Lower leg skin (tissue), 3 donors: ENCODE measurements around the gene FAM47E.

Experiments used
- POLR2A ChIP-seq, 2 donors: fragments of 450-650 bp; IDR thresholded peaks; one replicate each; pipeline ENCODE4 v1.6.1; 2016 to 2017; ENCODE audit warnings: antibody characterized with exemption in 2 of 2, mild to moderate bottlenecking in 1 of 2, moderate library complexity in 1 of 2
- TF ChIP-seq, protein P1 (sequence below), 3 donors: fragments of 450-650 bp; IDR thresholded peaks; one replicate each; pipeline ENCODE4 v1.5.1; 2016; ENCODE audit warnings: antibody characterized with exemption in 3 of 3, mild to moderate bottlenecking in 3 of 3, moderate library complexity in 2 of 3

DNA sequence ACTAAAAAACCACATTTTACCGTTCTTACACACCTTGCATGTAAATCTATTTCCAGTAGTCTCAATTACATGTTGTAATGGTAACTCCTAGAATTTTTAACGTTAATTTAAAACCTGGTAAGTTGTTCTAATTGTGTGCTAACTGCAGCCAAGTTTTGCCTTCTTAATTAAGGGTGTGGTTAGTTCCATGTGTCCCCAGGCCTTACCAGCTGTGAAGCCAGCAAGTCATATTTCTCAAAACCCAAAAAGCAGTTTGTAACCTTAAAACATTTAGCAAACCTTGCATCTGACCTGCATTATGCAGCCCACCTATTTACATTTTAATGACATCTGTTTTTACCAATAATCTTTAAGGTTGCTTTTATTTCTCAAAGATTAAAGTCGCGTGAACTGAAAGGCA lies 18.4 kb upstream of the FAM47E start:
- TF ChIP-seq, protein P1, sequence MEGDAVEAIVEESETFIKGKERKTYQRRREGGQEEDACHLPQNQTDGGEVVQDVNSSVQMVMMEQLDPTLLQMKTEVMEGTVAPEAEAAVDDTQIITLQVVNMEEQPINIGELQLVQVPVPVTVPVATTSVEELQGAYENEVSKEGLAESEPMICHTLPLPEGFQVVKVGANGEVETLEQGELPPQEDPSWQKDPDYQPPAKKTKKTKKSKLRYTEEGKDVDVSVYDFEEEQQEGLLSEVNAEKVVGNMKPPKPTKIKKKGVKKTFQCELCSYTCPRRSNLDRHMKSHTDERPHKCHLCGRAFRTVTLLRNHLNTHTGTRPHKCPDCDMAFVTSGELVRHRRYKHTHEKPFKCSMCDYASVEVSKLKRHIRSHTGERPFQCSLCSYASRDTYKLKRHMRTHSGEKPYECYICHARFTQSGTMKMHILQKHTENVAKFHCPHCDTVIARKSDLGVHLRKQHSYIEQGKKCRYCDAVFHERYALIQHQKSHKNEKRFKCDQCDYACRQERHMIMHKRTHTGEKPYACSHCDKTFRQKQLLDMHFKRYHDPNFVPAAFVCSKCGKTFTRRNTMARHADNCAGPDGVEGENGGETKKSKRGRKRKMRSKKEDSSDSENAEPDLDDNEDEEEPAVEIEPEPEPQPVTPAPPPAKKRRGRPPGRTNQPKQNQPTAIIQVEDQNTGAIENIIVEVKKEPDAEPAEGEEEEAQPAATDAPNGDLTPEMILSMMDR (IDR thresholded peaks at IDR 0.05): no peak
- TF ChIP-seq POLR2A (IDR thresholded peaks at IDR 0.05): no peak
